ENCODE measurements around the gene PPM1H. TPM values are rescaled to one million over a fixed set of nuclear protein-coding genes. Genes with fewer than 3 reads are reported as not detected.
A peak's percentile ranks its signal among the peaks of the same experiment; 100 is the strongest.

PPM1H gene
- polyA plus RNA-seq, 1 donor = 20.0 TPM

- DNase-seq = no peak
- H3K9me3 ChIP-seq (ENCODE audit: control insufficient read depth, low read depth, low read length) = no peaks in the 10 kb centered on the region
- H3K4me1 ChIP-seq (ENCODE audit: control insufficient read depth, insufficient read depth, low read length) = no peaks in the 10 kb centered on the region
- H3K27me3 ChIP-seq (ENCODE audit: control insufficient read depth, insufficient read depth, low read length) = no peaks in the 10 kb centered on the region
- H3K4me3 ChIP-seq (ENCODE audit: low read length) = no peak overlapping the region
- H3K36me3 ChIP-seq (ENCODE audit: control insufficient read depth, insufficient read depth, low read length) = no peaks in the 10 kb centered on the region
- no CpG with 5 or more reads among the region's 1 CpG for WGBS (ENCODE audit: insufficient coverage, low lambda C conversion rate)
- no peak overlapping the region for H3K27ac ChIP-seq (ENCODE audit: low read length)
Observed at GRCh38 chr12:62925680-62926079, 9.3 kb downstream of the PPM1H start.

GRCh38 chr12:62924084-62924483, 10.9 kb downstream of the PPM1H start:
- WGBS (ENCODE audit: insufficient coverage, low lambda C conversion rate) = 100% methylated on average over 1 of the region's 2 CpGs
- H3K36me3 ChIP-seq (ENCODE audit: control insufficient read depth, insufficient read depth, low read length) = no peaks in the 10 kb centered on the region

GRCh38 chr12:62922539-62922938, 12.4 kb downstream of the PPM1H start:
- Histone ChIP-seq H3K4me1 (ENCODE audit: control insufficient read depth, insufficient read depth, low read length) (no peaks in the 10 kb centered on the region), H3K27me3 (ENCODE audit: control insufficient read depth, insufficient read depth, low read length) (no peaks in the 10 kb centered on the region), H3K36me3 (ENCODE audit: control insufficient read depth, insufficient read depth, low read length) (no peaks in the 10 kb centered on the region), H3K27ac (ENCODE audit: low read length) (no peak overlapping the region), H3K4me3 (ENCODE audit: low read length) (no peak overlapping the region), H3K9me3 (ENCODE audit: control insufficient read depth, low read depth, low read length) (no peaks in the 10 kb centered on the region)
- no CpG with 5 or more reads among the region's 2 CpGs for WGBS (ENCODE audit: insufficient coverage, low lambda C conversion rate)
- no peak for DNase-seq

More at GRCh38 chr12:62924084-62924483, 10.9 kb downstream of the PPM1H start:
- Histone ChIP-seq H3K27ac (ENCODE audit: low read length) (no peak overlapping the region), H3K9me3 (ENCODE audit: control insufficient read depth, low read depth, low read length) (no peaks in the 10 kb centered on the region), H3K27me3 (ENCODE audit: control insufficient read depth, insufficient read depth, low read length) (no peaks in the 10 kb centered on the region), H3K4me3 (ENCODE audit: low read length) (no peak overlapping the region), H3K4me1 (ENCODE audit: control insufficient read depth, insufficient read depth, low read length) (no peaks in the 10 kb centered on the region)
- DNase-seq = no peak

GRCh38 chr12:62919838-62920237, 15.1 kb downstream of the PPM1H start:
- no peak overlapping the region for H3K27ac ChIP-seq (ENCODE audit: low read length)
- H3K36me3 ChIP-seq (ENCODE audit: control insufficient read depth, insufficient read depth, low read length) = no peaks in the 10 kb centered on the region
- H3K27me3 ChIP-seq (ENCODE audit: control insufficient read depth, insufficient read depth, low read length) = no peaks in the 10 kb centered on the region
- peak in 1 of 2 donors; percentile 34 for DNase-seq
- no peak overlapping the region for H3K4me3 ChIP-seq (ENCODE audit: low read length)
- no CpG with 5 or more reads among the region's 2 CpGs for WGBS (ENCODE audit: insufficient coverage, low lambda C conversion rate)
- no peaks in the 10 kb centered on the region for H3K9me3 ChIP-seq (ENCODE audit: control insufficient read depth, low read depth, low read length)
- no peaks in the 10 kb centered on the region for H3K4me1 ChIP-seq (ENCODE audit: control insufficient read depth, insufficient read depth, low read length)

GRCh38 chr12:62917926-62918325, 17.0 kb downstream of the PPM1H start:
- Histone ChIP-seq H3K27me3 (ENCODE audit: control insufficient read depth, insufficient read depth, low read length) (no peaks in the 10 kb centered on the region), H3K36me3 (ENCODE audit: control insufficient read depth, insufficient read depth, low read length) (peaks cover 3% of the 10 kb centered on the region), H3K4me1 (ENCODE audit: control insufficient read depth, insufficient read depth, low read length) (no peaks in the 10 kb centered on the region), H3K27ac (ENCODE audit: low read length) (no peak overlapping the region), H3K9me3 (ENCODE audit: control insufficient read depth, low read depth, low read length) (no peaks in the 10 kb centered on the region), H3K4me3 (ENCODE audit: low read length) (no peak overlapping the region)
- DNase-seq = no peak
- WGBS (ENCODE audit: insufficient coverage, low lambda C conversion rate) = no CpG with 5 or more reads among the region's 1 CpG

GRCh38 chr12:62916632-62917425, 18.1 kb downstream of the PPM1H start:
- 89% methylated on average over 5 of the region's 7 CpGs for WGBS (ENCODE audit: insufficient coverage, low lambda C conversion rate)
- Histone ChIP-seq H3K9me3 (ENCODE audit: control insufficient read depth, low read depth, low read length) (no peaks in the 10 kb centered on the region), H3K4me1 (ENCODE audit: control insufficient read depth, insufficient read depth, low read length) (no peaks in the 10 kb centered on the region), H3K27me3 (ENCODE audit: control insufficient read depth, insufficient read depth, low read length) (no peaks in the 10 kb centered on the region), H3K36me3 (ENCODE audit: control insufficient read depth, insufficient read depth, low read length) (peaks cover 3% of the 10 kb centered on the region), H3K27ac (ENCODE audit: low read length) (no peak overlapping the region), H3K4me3 (ENCODE audit: low read length) (no peak overlapping the region)
- DNase-seq = no peak

- H3K27ac ChIP-seq (ENCODE audit: low read length) = no peak overlapping the region
- no CpG with 5 or more reads among the region's 6 CpGs for WGBS (ENCODE audit: insufficient coverage, low lambda C conversion rate)
Observed at GRCh38 chr12:62915204-62915529, 19.8 kb downstream of the PPM1H start.

GRCh38 chr12:62914443-62915203, 20.3 kb downstream of the PPM1H start:
- no CpG with 5 or more reads among the region's 7 CpGs for WGBS (ENCODE audit: insufficient coverage, low lambda C conversion rate)
- Histone ChIP-seq H3K27me3 (ENCODE audit: control insufficient read depth, insufficient read depth, low read length) (no peaks in the 10 kb centered on the region), H3K36me3 (ENCODE audit: control insufficient read depth, insufficient read depth, low read length) (peaks cover 3% of the 10 kb centered on the region), H3K9me3 (ENCODE audit: control insufficient read depth, low read depth, low read length) (no peaks in the 10 kb centered on the region), H3K4me1 (ENCODE audit: control insufficient read depth, insufficient read depth, low read length) (peaks cover 4% of the 10 kb centered on the region), H3K27ac (ENCODE audit: low read length) (no peak overlapping the region), H3K4me3 (ENCODE audit: low read length) (no peak overlapping the region)
- no peak for DNase-seq

More at GRCh38 chr12:62915204-62915529, 19.8 kb downstream of the PPM1H start:
- DNase-seq = no peak
- Histone ChIP-seq H3K4me3 (ENCODE audit: low read length) (no peak overlapping the region), H3K4me1 (ENCODE audit: control insufficient read depth, insufficient read depth, low read length) (peaks cover 4% of the 10 kb centered on the region), H3K27me3 (ENCODE audit: control insufficient read depth, insufficient read depth, low read length) (no peaks in the 10 kb centered on the region), H3K36me3 (ENCODE audit: control insufficient read depth, insufficient read depth, low read length) (peaks cover 3% of the 10 kb centered on the region), H3K9me3 (ENCODE audit: control insufficient read depth, low read depth, low read length) (no peaks in the 10 kb centered on the region)

GRCh38 chr12:62913380-62913779, 21.6 kb downstream of the PPM1H start:
- no peaks in the 10 kb centered on the region for H3K27me3 ChIP-seq (ENCODE audit: control insufficient read depth, insufficient read depth, low read length)
- H3K4me3 ChIP-seq (ENCODE audit: low read length) = no peak overlapping the region
- H3K27ac ChIP-seq (ENCODE audit: low read length) = no peak overlapping the region
- peaks cover 4% of the 10 kb centered on the region for H3K4me1 ChIP-seq (ENCODE audit: control insufficient read depth, insufficient read depth, low read length)
- no peaks in the 10 kb centered on the region for H3K9me3 ChIP-seq (ENCODE audit: control insufficient read depth, low read depth, low read length)
- no peak for DNase-seq
- no CpG with 5 or more reads among the region's 6 CpGs for WGBS (ENCODE audit: insufficient coverage, low lambda C conversion rate)
- peaks cover 3% of the 10 kb centered on the region for H3K36me3 ChIP-seq (ENCODE audit: control insufficient read depth, insufficient read depth, low read length)

GRCh38 chr12:62912644-62913043, 22.3 kb downstream of the PPM1H start:
- Histone ChIP-seq H3K4me3 (ENCODE audit: low read length) (no peak overlapping the region), H3K27me3 (ENCODE audit: control insufficient read depth, insufficient read depth, low read length) (no peaks in the 10 kb centered on the region), H3K9me3 (ENCODE audit: control insufficient read depth, low read depth, low read length) (no peaks in the 10 kb centered on the region), H3K4me1 (ENCODE audit: control insufficient read depth, insufficient read depth, low read length) (peaks cover 4% of the 10 kb centered on the region), H3K36me3 (ENCODE audit: control insufficient read depth, insufficient read depth, low read length) (peaks cover 3% of the 10 kb centered on the region), H3K27ac (ENCODE audit: low read length) (no peak overlapping the region)
- WGBS (ENCODE audit: insufficient coverage, low lambda C conversion rate) = no CpG with 5 or more reads among the region's 4 CpGs
- no peak for DNase-seq
